AG08396 (cell line): ENCODE measurements around the gene FIGNL1.

Experiments used
- DNase-seq: peaks from one replicate; pipeline ENCODE4 v3.0.0; 2012; ENCODE audit warnings: low spot score, mixed read lengths

The FIGNL1 gene, protein sequence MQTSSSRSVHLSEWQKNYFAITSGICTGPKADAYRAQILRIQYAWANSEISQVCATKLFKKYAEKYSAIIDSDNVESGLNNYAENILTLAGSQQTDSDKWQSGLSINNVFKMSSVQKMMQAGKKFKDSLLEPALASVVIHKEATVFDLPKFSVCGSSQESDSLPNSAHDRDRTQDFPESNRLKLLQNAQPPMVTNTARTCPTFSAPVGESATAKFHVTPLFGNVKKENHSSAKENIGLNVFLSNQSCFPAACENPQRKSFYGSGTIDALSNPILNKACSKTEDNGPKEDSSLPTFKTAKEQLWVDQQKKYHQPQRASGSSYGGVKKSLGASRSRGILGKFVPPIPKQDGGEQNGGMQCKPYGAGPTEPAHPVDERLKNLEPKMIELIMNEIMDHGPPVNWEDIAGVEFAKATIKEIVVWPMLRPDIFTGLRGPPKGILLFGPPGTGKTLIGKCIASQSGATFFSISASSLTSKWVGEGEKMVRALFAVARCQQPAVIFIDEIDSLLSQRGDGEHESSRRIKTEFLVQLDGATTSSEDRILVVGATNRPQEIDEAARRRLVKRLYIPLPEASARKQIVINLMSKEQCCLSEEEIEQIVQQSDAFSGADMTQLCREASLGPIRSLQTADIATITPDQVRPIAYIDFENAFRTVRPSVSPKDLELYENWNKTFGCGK

DNA sequence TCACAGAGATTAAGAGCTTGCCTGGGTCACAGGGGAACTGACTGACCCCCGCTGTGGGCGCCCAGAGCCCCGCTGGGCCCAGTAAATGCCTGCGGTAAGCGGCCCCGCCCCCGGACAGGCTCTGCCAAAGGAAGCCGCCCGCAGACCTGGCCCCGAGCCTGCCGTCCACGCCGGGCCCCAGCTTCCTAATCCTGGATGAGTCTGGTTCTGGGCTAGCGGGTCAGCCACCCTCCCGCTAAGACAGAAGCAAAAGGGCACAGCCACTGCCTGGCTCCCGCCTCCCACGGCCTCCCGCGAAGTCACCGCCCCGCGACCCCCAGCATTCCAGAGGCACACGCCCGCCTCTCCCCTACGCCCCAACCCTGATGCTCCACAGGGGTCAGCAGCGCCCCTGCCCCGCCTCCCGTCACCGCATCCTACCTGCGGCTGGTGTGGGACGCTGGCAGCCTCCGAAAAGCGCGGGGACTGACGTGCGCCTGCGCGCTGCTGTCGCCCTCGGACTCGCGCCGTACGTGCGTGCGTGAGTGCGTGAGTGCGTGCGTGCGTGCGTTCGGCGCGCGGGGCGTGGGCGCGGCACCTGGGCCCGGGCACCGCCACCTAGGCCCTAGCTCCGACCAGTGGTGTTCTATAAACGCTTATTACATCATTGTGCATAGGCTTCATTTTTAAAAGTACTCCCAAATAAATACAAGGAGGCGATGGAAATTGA is at the start of gene FIGNL1:
Gene FIGNL1 (minus strand): TSS at position 470 of the 709 bp plus-strand sequence. CDS start 3,063 bp downstream, outside the sequence.
- DNase-seq: peak; percentile 88

DNA sequence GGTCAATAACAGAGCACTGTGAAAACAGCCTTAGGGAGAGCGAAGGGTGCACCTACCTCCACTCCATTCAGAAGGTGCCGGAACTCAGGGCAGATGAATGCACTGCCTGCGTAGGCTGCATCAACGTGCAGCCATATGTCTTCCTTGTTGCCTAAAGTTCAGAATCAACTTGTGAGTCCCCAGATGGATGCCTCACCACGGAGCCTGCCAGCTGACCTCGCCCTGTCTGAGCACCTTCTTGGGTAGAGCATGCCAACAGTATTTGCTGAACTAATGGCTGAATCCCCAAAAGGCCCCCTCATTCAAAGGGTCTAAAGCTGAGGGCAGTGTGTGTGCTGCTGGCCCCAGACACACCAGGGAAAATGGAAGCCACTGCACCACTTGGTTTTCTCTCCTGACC is 48.9 kb upstream of the FIGNL1 start:
- DNase-seq: no peak

- no peak for DNase-seq
These were observed 47.8 kb upstream of the FIGNL1 start for GRCh38 chr7:50497968-50498367.

GRCh38 chr7:50497068-50497642 is 47.0 kb upstream of the FIGNL1 start:
- DNase-seq: no peak

GRCh38 chr7:50496569-50496968 is 46.4 kb upstream of the FIGNL1 start:
- no peak for DNase-seq

DNA sequence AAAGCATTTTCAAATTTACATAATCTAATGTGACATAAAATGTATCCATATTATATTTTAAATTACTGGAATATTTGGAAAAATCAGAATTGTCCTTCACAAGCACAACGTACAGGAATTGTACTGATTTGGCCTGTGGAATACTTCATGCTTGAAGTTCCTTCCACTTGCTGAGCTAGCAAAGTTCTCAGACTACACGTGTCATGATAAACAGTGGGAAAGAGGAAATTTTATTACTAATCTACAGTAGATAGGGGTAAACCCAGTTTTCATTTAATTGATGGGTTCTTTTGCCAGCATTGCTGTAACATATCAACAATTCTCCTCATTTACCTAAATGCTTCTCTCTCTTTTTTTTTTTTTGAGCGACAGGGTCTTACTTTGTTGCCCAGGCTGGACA is 45.6 kb upstream of the FIGNL1 start:
- no peak for DNase-seq

- no peak for DNase-seq
These were observed 42.8 kb upstream of the FIGNL1 start for GRCh38 chr7:50492770-50493519.

- no peak for DNase-seq
These were observed 41.8 kb upstream of the FIGNL1 start for GRCh38 chr7:50491943-50492342.

DNA sequence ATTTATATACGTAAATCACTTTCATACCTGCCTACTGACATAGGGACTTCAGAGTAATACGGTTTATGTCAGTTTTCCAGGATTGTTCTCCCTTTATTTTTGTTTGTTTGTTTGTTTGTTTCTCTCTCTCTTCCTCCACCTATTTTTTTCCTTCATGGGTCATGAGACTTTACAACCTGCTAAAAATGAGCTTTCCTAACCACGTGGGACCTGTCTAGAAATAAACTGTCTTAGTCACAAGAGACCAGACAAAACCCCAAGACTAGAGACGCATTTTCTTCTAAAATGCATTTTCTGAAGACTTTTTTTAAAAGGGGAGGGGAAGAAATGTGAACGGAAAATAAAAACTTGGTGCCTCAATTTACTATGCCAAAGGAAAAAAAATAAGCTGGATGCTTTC is 41.1 kb upstream of the FIGNL1 start:
- DNase-seq: no peak

DNA sequence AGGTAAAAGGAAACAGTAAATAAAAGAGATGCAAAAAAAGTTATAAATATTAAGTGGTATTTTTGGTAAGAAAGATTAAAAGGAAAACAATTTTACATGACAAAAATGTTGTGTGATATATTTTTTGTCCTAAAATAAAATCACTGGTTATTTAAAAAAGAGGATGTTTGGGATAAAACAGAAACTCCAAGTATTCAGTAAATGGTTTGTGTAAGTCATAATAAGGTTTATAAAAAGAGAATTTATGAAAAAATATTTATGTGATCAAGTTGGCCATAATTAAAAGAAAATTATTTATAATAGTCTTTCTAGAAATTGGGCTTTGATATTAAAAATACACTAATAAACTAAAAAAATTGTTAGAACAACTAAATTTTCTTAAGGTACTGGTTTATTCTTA is 38.2 kb upstream of the FIGNL1 start:
- no peak for DNase-seq

DNA sequence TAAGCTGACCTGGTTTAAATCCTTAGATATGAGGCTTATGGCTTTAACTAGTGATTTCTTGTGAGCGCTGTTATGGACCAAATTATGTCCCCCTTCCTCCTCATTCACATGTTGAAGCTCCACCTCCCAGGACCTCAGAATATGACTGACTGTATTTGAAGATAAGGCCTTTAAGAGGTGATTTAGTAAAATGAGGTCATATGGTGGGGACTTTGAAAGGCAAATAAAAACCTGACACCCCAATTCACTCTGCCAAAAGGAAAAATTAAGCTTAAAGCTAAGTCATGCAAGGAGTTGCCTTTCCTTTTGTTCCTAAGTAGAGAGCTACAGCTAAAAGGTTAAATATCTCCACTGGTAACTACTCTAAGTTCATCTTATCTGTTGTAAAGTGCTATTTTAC is 36.4 kb upstream of the FIGNL1 start:
- no peak for DNase-seq

DNA sequence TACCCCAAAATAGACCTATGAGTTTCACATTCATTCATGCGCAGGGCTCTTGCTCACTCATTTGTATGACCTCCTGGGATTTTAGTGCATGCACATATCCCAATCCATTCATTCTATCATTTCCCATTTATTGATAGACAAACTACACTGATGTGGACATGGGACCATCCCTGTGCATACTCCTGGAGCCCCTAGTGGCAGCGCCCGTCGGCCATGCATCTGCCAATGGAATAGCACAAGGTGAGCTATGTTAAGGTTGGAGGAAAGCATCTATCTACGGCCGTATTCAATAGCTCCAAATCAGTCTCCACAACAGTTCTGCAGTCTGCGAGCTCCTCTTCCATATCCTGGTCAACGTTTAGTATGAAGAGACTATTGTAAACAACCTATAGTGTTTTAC is 31.7 kb upstream of the FIGNL1 start:
- no peak for DNase-seq

DNA sequence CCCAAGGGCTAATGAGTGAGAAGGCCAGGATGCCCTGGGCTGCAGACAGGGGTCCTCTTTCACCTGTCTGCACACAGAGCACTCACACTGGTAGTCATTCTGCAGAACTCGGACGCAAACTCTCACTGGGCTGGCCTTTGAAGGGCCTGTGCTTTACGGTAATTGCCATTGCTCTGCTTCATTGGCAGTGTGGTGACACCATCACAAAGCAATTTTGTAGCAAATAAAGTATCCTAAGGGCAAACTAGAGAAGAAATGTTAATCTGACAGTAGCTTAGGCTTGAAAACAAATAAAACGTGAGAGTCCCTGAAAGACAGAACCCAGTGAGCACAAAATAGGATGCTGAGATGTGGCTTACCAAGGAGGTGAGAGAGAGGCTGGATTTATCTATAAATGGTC is 30.6 kb upstream of the FIGNL1 start:
- no peak for DNase-seq

- DNase-seq: no peak
These were observed 29.8 kb upstream of the FIGNL1 start for GRCh38 chr7:50479743-50480517.

- no peak for DNase-seq
These were observed 27.5 kb upstream of the FIGNL1 start for GRCh38 chr7:50477640-50478039.

- DNase-seq: no peak
These were observed 26.9 kb upstream of the FIGNL1 start for GRCh38 chr7:50476953-50477625.

DNA sequence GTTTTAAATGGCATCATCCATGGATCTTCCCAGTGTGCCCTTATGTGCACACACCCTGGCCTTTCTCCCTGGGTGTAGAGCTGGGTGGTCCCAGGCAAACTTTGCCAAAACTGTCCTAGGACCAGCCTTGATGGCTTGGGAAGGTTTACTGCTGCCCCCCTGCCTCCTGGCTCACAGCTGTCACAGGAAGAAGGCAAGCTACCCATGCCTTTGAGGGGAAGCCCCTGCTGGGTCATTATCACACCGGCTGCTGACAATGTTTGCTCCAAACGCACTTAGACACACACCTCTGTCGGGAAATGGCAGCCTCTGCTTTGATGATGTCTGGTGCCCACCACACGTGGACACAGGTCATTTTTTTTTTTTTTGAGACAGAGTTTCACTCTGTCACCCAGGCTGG is 25.2 kb upstream of the FIGNL1 start:
- DNase-seq: no peak

DNA sequence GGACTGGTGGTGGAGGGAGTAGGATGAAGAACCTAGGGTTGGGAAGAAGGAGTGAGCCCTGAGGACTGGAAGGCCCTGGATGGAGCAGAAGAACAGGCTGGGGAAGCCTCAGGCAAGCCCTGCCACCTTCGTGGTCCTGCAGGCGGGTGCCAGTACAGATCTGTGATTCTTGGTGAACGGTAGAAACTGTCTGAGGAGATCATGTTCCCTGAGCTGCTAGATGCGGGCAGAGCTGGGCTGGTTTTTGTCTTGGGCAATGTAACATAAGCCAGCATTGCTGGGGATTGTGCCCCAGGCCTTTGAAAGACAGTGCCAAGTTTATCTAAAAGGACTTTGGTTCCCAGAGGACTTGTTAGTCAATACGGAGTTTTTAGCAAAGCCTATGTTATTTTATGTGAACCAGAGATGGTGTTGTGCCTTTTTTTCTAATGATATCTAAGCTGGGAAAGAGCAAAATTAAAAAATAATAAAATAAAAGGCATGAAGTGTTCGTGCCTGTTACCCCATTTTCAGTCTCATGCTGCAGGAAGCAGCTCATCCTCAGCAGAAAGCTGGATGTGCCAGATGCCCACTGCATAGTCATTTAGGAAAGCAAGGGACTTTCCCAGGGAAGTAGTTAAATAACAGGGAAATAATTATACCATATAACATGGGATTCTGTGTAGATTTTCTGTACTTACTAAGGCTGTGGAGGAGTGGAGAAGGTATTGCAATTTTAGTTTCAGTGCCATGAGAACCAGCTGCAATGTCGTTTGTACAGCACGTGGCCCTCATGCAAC is 24.4 kb upstream of the FIGNL1 start:
- DNase-seq: no peak

GRCh38 chr7:50473531-50473930 is 23.4 kb upstream of the FIGNL1 start:
- no peak for DNase-seq

- no peak for DNase-seq
These were observed 22.3 kb upstream of the FIGNL1 start for GRCh38 chr7:50472427-50472826.
